ENCODE data around the gene CELF2.

DNA sequence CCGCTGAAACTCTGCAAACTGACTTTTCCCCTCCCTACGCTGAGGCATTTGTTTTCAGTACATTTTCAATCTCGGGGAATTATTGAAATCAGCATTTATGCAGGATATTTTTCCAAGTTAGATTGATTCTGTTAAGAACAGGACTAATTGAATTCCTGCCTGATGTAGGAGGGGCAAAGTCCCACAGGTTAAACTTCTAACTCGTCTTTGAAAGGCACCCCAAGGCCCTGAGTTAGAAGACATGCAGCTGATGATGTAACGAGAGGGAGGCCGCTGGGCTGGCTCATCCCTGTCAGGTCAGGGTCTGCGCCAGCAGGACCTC, 253.1 kb downstream of the CELF2 start:
- TF ChIP-seq POLR2AphosphoS5 (IDR thresholded peaks at IDR 0.05) (no peak), POLR2A (IDR thresholded peaks at IDR 0.05) (no peak), EP300 (IDR thresholded peaks at IDR 0.05) (no peak)
- TF ChIP-seq, protein P1, sequence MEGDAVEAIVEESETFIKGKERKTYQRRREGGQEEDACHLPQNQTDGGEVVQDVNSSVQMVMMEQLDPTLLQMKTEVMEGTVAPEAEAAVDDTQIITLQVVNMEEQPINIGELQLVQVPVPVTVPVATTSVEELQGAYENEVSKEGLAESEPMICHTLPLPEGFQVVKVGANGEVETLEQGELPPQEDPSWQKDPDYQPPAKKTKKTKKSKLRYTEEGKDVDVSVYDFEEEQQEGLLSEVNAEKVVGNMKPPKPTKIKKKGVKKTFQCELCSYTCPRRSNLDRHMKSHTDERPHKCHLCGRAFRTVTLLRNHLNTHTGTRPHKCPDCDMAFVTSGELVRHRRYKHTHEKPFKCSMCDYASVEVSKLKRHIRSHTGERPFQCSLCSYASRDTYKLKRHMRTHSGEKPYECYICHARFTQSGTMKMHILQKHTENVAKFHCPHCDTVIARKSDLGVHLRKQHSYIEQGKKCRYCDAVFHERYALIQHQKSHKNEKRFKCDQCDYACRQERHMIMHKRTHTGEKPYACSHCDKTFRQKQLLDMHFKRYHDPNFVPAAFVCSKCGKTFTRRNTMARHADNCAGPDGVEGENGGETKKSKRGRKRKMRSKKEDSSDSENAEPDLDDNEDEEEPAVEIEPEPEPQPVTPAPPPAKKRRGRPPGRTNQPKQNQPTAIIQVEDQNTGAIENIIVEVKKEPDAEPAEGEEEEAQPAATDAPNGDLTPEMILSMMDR (IDR thresholded peaks at IDR 0.05): no peak
